Measurements from ENCODE around the gene ANO4.
"Not testable (repeated sequence)": the region's sequence is repeated elsewhere in the genome, so short reads cannot be mapped to it uniquely, and the experiment has no call there.

Gene ANO4

DNA sequence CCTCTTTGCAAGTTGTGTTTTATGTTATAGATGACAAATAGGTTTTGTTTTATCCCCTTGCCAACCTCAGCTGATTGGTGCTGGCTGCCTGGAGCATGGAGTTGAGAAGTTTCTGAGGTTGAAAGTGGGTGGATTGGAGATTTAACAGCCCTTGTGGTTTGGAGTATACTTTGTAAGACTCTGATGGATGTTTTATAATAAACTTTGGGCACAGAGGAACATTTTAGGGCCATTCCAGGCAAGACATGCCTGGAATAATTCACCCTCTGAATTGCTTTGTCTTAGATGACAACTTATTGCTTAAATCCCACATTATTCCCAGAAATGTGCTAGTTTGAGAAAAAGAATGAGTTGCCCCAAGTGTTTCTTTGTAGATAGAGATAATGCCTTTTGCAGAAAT lies 256.6 kb downstream of the ANO4 start:
- DNase-seq, result no peak

DNA sequence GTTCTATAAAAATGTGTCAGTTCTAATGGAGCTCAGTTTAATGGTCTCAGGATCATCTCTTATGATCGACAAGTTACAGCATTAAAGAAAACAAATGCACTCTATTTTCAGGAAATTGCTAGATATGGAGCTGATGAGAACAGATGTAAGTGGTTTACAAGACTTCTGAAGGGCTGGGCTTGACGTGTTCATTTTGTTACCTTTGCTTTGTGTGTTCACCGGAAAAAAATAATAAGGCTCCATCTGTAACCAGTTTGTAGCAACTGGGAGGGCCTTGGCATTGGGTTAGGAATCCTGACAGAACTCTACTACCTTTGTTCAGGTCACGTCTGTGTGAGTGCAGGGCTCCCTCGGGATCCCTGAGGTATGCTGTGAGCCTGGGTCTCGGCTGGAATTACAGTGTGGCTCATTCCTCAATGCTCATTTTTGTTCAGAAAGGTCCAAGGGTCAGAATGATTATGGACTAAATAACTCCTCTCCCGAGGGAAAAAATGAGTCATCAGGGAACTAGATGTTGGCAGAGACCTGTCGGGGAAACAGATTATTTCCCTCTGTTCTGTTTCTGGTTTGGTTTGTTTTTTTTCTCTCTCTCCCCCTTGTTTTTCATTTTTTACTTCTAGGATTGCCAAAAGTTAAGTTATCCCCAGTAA lies 257.4 kb downstream of the ANO4 start:
- no peak for DNase-seq

DNA sequence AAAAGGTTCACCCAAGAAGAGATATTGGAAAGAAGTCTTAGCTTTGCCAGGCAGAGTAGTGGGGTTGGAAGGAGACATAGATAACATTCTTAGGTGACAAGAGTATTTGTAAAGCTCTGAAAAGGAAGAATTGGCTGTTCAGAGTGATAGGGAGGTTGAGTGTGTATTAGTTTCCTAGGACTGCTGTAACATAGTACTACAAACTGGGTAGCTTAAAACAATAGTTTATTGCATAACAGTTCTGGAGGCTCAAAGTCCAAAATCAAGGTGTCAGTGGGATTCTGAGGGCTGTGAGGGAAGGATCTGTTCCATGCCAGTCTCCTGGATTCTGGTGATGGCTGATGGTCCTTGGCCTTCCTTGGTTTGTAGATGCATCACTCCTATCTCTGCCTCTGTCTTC lies 258.6 kb downstream of the ANO4 start:
- no peak for DNase-seq

DNA sequence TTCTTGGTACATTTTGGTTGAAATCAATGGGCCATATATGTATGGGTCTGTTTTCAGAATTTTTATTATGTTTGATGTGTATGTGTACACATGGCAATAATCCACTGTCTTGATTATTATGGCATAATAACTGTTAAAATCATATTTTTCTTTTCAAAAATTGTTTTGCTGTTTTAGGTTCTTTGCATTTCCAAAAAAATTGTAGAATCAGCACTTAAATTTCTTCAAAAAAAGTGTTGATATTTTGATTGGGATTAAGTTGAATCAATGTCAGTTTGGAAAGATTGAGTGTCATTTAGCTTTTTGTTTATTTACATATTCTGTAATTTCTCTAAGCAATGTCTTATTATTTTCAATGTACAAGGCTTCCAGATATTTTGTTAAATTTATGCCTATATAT lies 261.4 kb downstream of the ANO4 start:
- no peak for DNase-seq

DNA sequence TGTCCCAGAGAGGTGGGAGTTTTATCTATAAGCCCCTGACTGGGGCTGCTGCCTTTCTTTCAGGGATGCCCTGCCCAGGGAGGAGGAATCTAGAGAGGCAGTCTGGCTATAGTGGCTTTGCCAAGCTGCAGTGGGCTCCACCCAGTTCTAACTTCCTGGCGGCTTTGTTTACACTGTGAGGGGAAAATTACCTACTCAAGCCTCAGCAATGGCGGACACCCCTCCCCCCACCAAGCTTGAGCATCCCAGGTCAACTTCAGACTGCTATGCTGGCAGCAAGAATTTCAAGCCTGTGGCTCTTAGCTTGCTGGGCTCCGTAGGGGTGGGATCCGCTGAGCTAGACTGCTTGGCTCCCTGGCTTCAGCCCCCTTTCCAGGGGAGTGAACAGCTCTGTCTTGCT lies 267.9 kb downstream of the ANO4 start:
- not testable (repeated sequence) for DNase-seq

DNA sequence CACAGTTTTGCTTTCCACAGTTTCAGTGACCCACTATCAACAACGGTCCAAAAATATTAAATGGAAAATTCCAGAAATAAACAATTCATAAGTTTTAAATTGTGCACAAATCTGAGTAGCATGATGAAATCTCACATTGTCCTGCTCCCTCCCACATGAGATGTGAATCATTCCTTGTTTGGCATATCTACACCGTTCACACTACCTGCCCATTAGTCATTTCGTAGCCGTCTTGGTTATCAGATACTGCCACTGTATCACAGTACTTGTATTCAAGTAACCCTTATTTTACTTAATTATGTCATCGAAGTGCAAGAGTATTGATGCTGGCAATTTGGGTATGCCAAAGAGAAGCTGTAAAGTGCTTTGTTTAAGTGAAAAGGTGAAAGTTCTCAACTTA lies 270.1 kb downstream of the ANO4 start:
- no peak for DNase-seq

DNA sequence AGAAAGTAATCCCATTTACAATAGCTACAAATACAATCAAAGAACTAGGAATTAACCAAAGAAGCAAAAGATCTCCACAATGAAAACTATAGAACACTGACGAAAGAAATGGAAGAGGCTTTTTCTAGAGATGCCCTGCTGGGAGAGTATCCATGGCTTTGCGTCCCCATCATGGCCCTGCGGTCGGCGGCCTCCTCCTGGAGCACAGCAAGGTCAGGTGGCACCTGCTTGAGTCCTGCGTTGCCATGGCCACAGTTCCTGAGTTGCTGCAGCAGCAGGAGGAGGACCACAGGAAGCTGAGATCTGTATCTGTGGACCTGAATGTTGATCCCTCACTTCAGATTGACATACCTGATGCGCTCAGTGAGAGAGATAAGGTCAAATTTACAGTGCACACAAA lies 271.9 kb downstream of the ANO4 start:
- DNase-seq, result no peak

DNA sequence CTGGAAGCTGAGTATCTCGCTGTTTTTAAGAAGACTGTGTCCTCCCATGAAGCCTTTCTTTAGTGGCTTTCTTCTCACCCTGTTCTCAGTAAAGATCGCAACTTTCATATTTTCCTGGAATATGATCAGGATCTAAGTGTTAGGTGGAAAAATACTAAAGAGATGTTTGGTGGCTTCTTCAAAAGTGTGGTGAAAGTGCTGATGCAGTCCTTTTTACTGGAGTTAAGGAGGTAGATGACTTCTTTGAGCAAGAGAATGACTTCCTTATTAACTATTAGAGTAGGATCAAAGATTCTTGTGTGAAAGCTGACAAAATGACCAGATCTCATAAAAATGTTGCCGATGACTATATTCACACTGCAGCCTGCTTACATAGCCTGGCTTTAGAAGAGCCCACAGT lies 273.8 kb downstream of the ANO4 start:
- DNase-seq, result no peak

DNA sequence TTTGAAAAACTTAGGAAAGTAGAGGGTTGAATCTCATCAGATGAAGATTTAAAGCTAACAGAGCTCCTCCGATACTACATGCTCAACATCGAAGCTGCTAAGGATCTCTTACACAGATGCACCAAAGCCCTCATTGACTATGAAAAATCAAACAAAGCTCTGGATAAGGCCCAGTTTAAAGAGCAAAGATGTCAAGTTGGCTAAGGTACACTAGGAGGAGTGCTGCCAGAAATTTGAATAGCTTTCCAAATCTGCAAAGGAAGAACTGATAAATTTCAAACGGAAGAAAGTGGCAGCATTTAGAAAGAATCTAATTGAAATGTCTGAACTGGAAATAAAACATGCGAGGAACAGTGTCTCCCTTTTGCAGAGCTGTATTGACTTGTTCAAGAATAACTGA lies 274.3 kb downstream of the ANO4 start:
- DNase-seq, result no peak

DNA sequence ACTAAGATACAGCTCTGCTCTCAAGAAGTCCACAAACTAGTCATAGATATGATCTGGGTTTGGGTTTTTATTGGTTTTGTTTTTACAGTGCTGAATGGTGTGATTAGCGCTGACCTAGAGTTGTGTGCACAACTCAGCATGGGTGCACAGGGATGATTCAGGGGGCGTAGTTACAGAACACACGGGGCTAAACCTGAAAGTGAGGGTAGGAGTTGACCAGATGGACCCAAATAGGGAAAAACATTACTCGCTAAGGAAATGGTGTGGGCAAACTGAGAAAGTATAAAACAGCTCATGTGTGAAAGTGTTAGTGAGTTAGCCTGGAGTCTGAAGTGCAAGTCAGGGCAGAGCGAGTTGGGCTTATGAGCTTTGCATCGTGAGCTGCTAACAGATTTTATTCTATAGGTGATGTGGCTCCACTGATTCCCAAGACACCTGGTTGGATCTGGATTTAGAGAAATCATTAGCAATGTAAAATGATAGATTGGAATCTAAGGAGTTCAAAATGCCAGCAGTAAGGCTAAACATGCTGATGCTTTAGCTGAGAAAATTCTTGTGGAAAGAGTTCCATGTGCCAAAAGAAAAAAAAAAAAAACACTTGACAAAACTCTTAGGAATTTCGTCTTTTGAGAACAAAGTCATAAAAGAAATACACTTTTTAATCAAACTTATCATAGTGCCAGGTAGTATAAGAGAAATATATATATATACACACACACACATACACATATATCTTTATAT lies 280.5 kb downstream of the ANO4 start:
- no peak for DNase-seq

DNA sequence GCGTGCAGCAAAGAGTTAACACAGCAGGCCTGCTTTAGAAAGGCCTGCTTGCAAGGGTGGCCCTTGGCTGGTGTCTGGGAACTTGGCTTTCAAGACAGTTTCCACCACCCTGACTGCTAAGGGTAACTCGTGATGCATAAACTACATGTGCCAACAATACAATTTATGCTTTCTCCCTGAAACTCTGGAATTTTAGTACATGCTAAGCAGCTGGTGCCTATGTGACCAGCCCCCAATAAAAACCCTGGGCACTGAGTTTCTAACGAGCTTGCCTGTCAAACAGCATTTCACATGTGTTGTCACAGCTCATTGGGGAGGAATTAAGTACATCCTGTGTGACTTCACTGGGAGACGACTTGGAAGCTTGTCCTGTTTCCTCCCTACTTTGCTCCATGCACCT lies 282.3 kb downstream of the ANO4 start:
- DNase-seq, result no peak

DNA sequence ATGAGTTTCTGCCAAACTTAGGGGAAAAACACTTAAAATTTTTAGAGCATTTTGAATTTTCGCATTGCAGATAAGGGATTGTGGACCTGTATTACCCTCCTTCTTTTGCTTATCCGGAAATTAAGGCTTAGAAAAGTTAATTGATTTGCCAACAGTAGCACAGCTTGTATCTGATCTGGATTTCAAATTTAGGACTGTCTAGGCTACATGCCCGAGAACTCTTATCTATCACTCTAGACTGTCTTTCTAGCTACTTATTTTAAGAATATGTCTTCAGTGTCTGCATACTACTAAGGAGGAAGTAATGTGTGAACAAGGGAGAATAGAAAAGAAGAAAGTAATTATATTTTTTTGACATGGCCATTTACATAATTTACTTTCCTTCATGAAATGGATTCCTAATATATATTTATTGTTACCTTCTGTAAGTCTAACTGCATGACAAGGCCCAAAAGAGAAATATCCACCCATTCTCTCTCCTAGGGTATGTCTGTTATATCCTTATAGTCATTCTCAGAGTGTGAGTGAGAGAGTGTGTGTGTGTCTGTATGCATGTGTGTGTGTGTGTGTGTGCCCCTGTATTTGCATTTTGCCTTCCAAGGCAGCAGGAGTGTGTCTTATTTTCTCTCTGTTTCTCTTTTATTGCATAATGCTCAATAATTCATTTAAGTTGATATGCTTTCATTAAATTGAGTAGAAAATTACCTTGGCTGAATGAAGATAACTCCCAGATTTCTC lies 283.4 kb downstream of the ANO4 start:
- no peak for DNase-seq

DNA sequence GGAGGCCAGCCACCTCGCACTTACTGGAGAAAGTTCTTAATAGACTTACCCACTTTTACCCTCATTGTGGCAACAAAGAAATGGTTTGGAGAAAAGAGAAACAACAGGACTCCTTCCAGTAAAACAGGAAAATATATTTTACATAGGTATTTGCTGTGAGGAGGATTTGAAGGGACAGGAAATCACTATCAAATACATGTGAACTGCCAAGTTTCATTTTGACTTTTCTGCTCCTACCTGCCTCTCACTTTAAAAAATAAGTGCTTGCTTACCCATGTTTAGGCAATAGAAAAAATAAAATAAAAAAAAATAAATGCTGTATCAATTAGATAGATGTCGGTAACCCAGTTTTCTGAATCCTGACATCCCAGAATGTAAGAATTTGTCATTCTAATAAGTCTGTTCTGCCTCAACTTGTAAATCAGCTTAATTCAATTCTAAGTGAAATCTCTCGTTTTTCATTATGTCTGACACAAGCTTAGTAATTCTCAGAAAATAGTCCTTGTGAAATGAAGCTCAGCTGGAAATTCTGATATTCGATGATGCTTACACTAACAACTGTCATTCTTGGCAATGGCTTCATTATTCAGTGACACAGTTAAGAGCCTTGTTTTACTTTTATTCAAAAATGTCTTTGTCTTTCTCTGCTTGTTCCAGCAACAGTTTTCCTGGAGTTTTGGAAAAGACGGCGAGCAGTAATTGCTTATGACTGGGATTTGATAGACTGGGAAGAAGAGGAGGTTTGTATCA lies 284.1 kb downstream of the ANO4 start:
- no peak for DNase-seq

DNA sequence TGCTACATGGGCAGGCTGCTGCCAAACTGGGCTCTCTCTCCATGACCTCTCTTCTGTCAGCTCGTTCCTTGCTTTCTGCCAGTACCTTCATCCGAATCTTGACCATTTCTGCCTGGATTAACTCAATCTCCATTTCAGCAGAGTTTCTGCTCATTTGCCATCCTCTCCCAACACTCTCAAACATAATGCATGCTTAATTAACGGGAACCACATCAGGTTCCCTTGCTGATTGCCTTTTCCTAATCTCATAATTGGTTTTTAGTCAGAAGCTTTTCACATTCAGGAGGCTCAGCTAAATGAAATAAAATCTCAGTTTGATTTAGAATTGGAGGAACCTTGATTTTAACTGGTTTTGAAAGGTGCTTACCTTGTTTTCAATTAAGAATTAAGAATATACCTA lies 288.1 kb downstream of the ANO4 start:
- no peak for DNase-seq

DNA sequence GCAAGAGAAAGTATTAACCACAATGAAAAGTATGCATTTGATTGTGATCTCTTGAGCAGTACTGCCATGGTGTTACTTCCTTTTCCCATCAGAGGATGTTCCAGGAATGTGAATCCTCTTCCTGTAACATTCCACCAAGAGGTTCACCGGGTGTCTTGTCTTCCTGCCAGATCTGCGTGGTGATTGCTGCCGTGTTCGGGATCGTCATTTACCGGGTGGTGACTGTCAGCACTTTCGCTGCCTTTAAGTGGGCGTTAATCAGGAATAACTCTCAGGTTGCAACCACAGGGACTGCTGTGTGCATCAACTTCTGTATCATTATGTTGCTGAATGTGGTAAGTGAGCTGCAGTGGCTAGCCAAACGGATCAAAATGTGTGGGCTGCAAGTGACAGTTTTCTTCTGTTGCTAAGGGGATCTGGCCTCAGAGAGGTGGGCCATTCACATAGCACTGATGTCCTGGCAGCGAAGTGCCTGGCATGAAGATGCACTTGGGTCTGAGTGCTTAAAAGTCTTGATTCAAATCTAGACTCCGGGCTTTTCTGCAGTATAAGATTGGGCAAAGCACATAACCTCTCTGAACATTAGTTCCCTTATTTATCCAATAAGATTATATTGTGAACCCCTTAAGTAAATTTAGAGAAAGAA lies 292.0 kb downstream of the ANO4 start:
- DNase-seq, result no peak

DNA sequence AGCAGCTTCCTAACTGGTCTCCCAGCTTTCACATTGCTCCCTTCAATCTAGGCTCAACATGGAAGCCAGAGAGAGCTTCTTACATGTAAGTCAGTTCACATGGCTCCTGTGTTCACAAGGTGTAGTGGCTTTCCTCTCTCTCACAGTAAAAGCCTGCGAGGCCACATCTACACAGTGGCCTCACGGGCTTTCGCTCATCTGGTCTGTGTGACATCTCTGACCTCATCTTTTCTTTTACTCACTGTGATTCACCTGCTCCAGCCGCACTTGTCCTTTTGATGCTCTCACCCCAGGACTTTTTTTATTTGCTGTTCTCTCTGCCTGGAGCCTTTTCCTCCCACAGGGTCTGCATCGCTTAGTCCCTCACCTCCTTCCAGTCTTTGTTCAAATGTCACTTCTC lies 293.3 kb downstream of the ANO4 start:
- DNase-seq, result no peak

DNA sequence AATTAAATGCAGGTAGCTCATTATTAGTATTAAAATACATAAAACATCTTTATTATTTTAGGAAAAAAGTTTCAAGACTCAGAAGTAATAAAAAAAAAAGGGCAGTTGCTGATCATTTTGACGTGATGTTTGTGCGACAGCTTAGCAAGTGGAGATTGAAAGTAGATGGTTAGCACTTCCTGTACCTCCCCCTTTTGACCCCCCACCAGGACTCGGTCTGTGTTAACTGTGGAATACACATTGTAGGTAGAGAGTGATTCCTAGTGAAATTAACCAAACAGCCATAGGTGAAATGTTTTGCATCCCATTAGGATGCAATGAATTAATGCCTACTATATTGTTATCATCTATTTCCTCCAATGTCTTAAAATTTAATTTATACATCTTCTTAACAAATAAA lies 294.7 kb downstream of the ANO4 start:
- no peak for DNase-seq

DNA sequence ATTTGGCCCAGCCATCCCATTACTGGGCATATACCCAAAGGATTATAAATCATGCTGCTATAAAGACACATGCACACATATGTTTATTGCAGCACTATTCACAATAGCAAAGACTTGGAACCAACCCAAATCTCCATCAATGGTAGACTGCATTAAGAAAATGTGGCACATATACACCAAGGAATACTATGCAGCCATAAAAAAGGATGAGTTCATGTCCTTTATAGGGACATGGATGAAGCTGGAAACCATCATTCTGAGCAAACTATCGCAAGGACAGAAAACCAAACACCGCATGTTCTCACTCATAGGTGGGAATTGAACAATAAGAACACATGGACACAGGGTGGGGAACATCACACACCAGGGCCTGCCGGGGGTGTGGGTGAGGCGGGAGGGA lies 295.6 kb downstream of the ANO4 start:
- DNase-seq, result not testable (repeated sequence)

DNA sequence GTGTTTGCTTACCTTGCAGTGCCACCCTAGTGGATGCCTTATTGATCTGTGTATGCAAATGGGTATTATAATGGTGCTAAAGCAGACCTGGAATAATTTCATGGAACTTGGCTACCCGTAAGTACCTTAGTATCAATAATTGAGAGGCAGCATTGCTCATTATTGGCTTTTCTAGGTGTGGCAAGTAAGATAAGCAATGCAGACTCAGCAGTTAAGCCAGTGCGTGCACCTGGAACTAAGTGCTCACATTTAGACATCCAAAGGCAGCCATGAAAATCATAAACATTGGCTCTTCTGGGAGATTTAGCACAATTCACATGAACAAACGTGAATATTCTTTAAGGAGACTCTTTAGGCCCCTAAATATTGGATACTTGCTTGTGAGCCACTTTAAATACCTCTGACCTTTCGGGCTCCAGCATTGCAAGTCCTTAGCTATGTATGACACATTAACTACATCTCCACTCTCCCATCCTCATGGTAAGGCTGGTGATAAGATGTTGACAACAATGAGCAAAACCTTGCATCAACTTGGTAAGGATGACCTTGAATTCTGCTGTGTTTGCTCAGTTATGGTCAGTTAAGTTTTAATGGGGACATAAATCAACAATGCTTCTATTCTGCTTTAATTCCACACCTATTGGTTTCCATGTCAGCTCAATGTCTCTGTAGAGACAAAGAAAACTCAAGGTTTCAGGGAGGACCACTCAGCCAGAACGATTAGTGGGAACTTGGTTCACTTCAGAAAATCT lies 303.4 kb downstream of the ANO4 start:
- DNase-seq, result no peak

DNA sequence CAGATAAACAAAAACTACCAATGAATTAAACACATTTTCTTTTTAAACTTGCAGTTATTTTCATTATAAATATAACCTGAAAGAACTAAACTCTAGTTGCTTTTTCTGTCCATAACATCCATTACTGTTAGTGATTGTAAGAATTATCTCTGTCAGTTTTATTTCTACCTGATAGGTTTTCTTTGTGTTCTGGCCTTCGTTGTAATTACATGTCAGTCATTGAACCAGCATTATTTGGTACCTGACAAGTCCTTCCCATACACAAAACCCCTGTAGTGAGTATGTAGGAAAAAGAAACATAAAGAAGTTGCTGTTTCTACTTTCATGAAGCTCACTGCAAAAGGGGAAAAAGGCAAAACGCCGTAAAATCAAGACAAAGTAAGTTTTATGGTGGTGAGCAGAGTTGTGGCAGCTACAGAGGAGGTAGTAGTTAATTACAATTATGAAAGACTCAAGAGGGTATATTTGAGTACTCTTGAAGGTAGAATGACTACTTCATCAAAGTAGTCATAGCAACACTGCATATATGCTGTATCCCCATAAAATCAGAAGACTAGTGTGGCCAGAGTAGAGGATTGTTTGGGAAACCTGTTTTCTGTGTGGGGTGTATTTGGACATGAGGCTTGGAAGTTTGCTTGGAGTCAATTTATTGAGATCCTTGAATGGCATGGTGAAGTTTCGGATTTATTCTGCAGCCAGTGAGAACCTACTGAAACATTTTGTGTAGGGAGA lies 312.6 kb downstream of the ANO4 start:
- DNase-seq, result no peak

DNA sequence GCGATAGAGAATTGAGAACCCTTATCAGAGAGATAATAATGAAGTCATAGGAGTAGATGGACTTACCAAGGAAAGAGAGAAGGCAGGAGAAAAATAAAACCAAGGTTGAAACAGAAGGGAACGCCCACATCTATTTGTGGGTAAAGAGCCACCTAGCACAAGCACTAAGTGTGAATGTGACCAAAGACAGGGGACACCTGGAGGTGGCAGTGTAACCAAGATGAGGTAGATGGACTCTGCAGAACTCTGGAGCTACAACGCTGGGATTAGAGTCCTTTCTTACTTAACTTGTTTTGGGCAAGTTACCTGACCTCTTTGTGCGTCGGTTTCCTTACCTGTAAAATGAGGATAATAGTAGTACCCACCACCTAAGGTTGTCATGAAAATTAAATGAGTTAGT lies 313.6 kb downstream of the ANO4 start:
- DNase-seq, result no peak

DNA sequence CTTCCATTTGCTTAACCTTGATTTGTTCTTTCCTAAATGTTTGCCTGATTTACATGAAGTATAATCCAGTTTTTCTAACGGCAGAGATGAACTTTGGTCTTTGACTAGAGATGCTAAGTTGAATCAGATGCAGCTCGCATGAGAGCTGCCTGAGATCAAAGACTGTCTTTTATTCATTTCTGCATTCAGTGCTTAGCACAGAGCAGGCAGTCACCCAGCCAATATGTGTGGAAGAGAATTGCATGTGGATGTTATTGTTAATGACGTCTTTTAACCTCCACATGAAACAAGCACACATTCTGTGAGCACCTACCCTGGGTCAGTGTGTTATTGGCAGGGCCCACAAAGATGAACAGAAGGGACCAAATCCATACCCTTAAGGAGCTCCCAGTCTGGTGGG lies 316.3 kb downstream of the ANO4 start:
- DNase-seq, result no peak

Data from NCI-H2081 treated with DMSO at 0.1 percent for 48 hours (cell line).